ENCODE measurements around the gene TEX53.

Gene TEX53

GRCh38 chr9:114633438-114634089, 24.0 kb downstream of the TEX53 start:
- no peak for DNase-seq

- no peak for DNase-seq
These were observed 26.4 kb downstream of the TEX53 start for GRCh38 chr9:114631166-114631565.

- DNase-seq: peak; percentile 14
These were observed 28.0 kb downstream of the TEX53 start for GRCh38 chr9:114629563-114630090.

- no peak for DNase-seq
These were observed 30.1 kb downstream of the TEX53 start for GRCh38 chr9:114627553-114627952.

GRCh38 chr9:114626415-114627020, 31.1 kb downstream of the TEX53 start:
- no peak for DNase-seq

- DNase-seq: no peak
These were observed 32.9 kb downstream of the TEX53 start for GRCh38 chr9:114624677-114625076.

GRCh38 chr9:114621975-114622609, 35.5 kb downstream of the TEX53 start:
- peak; percentile 83 for DNase-seq

- DNase-seq: no peak
These were observed 36.0 kb downstream of the TEX53 start for GRCh38 chr9:114621561-114621960.

- DNase-seq: no peak
These were observed 38.3 kb downstream of the TEX53 start for GRCh38 chr9:114619191-114619761.

- DNase-seq: no peak
These were observed 40.7 kb downstream of the TEX53 start for GRCh38 chr9:114616684-114617520.

GRCh38 chr9:114614373-114614772, 43.2 kb downstream of the TEX53 start:
- no peak for DNase-seq

- no peak for DNase-seq
These were observed 43.7 kb downstream of the TEX53 start for GRCh38 chr9:114613919-114614318.

- DNase-seq: no peak
These were observed 44.5 kb downstream of the TEX53 start for GRCh38 chr9:114613087-114613486.

GRCh38 chr9:114612272-114612923, 45.2 kb downstream of the TEX53 start:
- DNase-seq: no peak

- peak; percentile 65 for DNase-seq
These were observed 45.9 kb downstream of the TEX53 start for GRCh38 chr9:114611516-114612271.

GRCh38 chr9:114608525-114608796, 49.1 kb downstream of the TEX53 start:
- DNase-seq: no peak

GRCh38 chr9:114607671-114608524, 49.7 kb downstream of the TEX53 start:
- DNase-seq: no peak

- DNase-seq: peak; percentile 84
These were observed 50.9 kb downstream of the TEX53 start for GRCh38 chr9:114606597-114607207.
